Loucy (cell line): ENCODE measurements around the gene CENPB.
A peak's percentile ranks its signal among the peaks of the same experiment; 100 is the strongest.

Source experiments
- H2AFZ ChIP-seq: fragments of 200-600 bp; sonication (generic); 2 replicates; pipeline ENCODE4 v1.6.0; 2016; ENCODE audit warnings: antibody characterized with exemption, mild to moderate bottlenecking, low read length, moderate library complexity
- H3F3A ChIP-seq: fragments of 200-600 bp; 2 replicates; pipeline ENCODE4 v1.6.0; 2016; ENCODE audit warnings: antibody characterized with exemption, low read depth, mild to moderate bottlenecking
- H3K27me3 ChIP-seq: fragments of 200-600 bp; sonication (generic); 2 replicates; pipeline ENCODE4 v1.6.1; 2014; ENCODE audit warnings: low read length, mild to moderate bottlenecking; ENCODE audit not compliant: insufficient read depth, poor library complexity, severe bottlenecking
- H3K36me3 ChIP-seq: fragments of 200-600 bp; sonication (generic); 2 replicates; pipeline ENCODE4 v1.6.1; 2016; ENCODE audit warnings: low read length; ENCODE audit not compliant: insufficient read depth
- H3K4me1 ChIP-seq: fragments of 200-600 bp; sonication (generic); 2 replicates; pipeline ENCODE4 v1.5.1; 2014; ENCODE audit warnings: low read length, mild to moderate bottlenecking; ENCODE audit not compliant: insufficient read depth, poor library complexity, severe bottlenecking
- H3K4me2 ChIP-seq: fragments of 200-600 bp; sonication (generic); 2 replicates; pipeline ENCODE4 v1.6.0; 2014; ENCODE audit warnings: antibody characterized with exemption, low read length, low read depth, mild to moderate bottlenecking; ENCODE audit not compliant: poor library complexity, severe bottlenecking
- H3K4me3 ChIP-seq: fragments of 200-600 bp; sonication (generic); 2 replicates; pipeline ENCODE4 v1.5.1; 2014; ENCODE audit warnings: low read length, mild to moderate bottlenecking, mixed read lengths; ENCODE audit not compliant: poor library complexity, severe bottlenecking
- H3K79me2 ChIP-seq: fragments of 200-600 bp; sonication (generic); 2 replicates; pipeline ENCODE4 v1.6.1; 2014; ENCODE audit warnings: low read length; ENCODE audit not compliant: insufficient read depth
- H3K9ac ChIP-seq: fragments of 200-600 bp; sonication (generic); 2 replicates; pipeline ENCODE4 v1.6.0; 2014; ENCODE audit warnings: mild to moderate bottlenecking, low read depth, low read length, moderate library complexity; ENCODE audit not compliant: poor library complexity, severe bottlenecking
- H3K9me2 ChIP-seq: fragments of 200-600 bp; sonication (generic); replicated peaks from 2 replicates; pipeline ENCODE4 v1.6.1; 2016; ENCODE audit warnings: low read depth, low read length, mixed read lengths
- H3K9me3 ChIP-seq: fragments of 200-600 bp; sonication (generic); 2 replicates; pipeline ENCODE4 v1.6.1; 2014; ENCODE audit warnings: mild to moderate bottlenecking, antibody characterized with exemption, low read length, low read depth; ENCODE audit not compliant: insufficient read depth
- H4K20me1 ChIP-seq: fragments of 200-600 bp; sonication (generic); 2 replicates; pipeline ENCODE4 v1.6.0; 2014; ENCODE audit warnings: antibody characterized with exemption, low read length, mild to moderate bottlenecking; ENCODE audit not compliant: insufficient read depth, poor library complexity, severe bottlenecking
- CTCF ChIP-seq: fragments of 200-600 bp; sonication (generic); conservative IDR thresholded peaks from 2 replicates; pipeline ENCODE4 v1.5.1; 2014; ENCODE audit warnings: mild to moderate bottlenecking, antibody characterized with exemption, low read length
- EZH2phosphoT487 ChIP-seq: fragments of 200-600 bp; IDR thresholded peaks from 2 replicates; pipeline ENCODE4 v1.6.1; 2018; ENCODE audit warnings: antibody characterized with exemption, mild to moderate bottlenecking, moderate library complexity, borderline replicate concordance

The CENPB gene

GRCh38 chr20:3766422-3767109 is 20.0 kb downstream of the CENPB start:
- H3K9ac ChIP-seq, result peak overlapping the region; percentile 87
- peak overlapping the region; percentile 81 for H3K4me3 ChIP-seq
- peak overlapping the region; percentile 99 for H3K4me2 ChIP-seq
- peaks cover 40% of the 10 kb centered on the region for H3K4me1 ChIP-seq
- H2AFZ ChIP-seq, result no peak overlapping the region
- no peaks in the 10 kb centered on the region for H3K9me2 ChIP-seq
- H3K9me3 ChIP-seq, result no peaks in the 10 kb centered on the region
- TF ChIP-seq CTCF, result no peak
- no peak for TF ChIP-seq EZH2phosphoT487
- H4K20me1 ChIP-seq, result no peaks in the 10 kb centered on the region
- H3K36me3 ChIP-seq, result no peaks in the 10 kb centered on the region
- H3K27me3 ChIP-seq, result no peaks in the 10 kb centered on the region
- H3K79me2 ChIP-seq, result peaks cover 14% of the 10 kb centered on the region; the same call in 1 of the 2 replicates
- no peaks in the 10 kb centered on the region for H3F3A ChIP-seq

GRCh38 chr20:3765171-3765882 is 21.2 kb downstream of the CENPB start:
- H3K9me2 ChIP-seq, result no peaks in the 10 kb centered on the region
- peak overlapping the region; percentile 20 for H3K4me3 ChIP-seq
- H3F3A ChIP-seq, result no peaks in the 10 kb centered on the region
- H3K4me1 ChIP-seq, result peaks cover 40% of the 10 kb centered on the region
- no peaks in the 10 kb centered on the region for H3K36me3 ChIP-seq
- H3K27me3 ChIP-seq, result no peaks in the 10 kb centered on the region
- no peak for TF ChIP-seq EZH2phosphoT487
- no peak for TF ChIP-seq CTCF
- H3K4me2 ChIP-seq, result peak overlapping the region; percentile 99
- H3K79me2 ChIP-seq, result peaks cover 14% of the 10 kb centered on the region; the same call in 1 of the 2 replicates
- no peaks in the 10 kb centered on the region for H4K20me1 ChIP-seq
- H3K9me3 ChIP-seq, result no peaks in the 10 kb centered on the region
- peak overlapping the region; percentile 87 for H3K9ac ChIP-seq
- H2AFZ ChIP-seq, result no peak overlapping the region

GRCh38 chr20:3764659-3765058 is 21.9 kb downstream of the CENPB start:
- H3K79me2 ChIP-seq, result peaks cover 14% of the 10 kb centered on the region; the same call in 1 of the 2 replicates

More at GRCh38 chr20:3764659-3765058, 21.9 kb downstream of the CENPB start:
- Histone ChIP-seq H3K9ac (peak overlapping the region; percentile 87), H2AFZ (no peak overlapping the region), H3F3A (no peaks in the 10 kb centered on the region), H3K4me1 (peaks cover 34% of the 10 kb centered on the region), H3K9me3 (no peaks in the 10 kb centered on the region), H3K4me2 (peak overlapping the region; percentile 99), H4K20me1 (no peaks in the 10 kb centered on the region), H3K36me3 (no peaks in the 10 kb centered on the region), H3K9me2 (no peaks in the 10 kb centered on the region), H3K4me3 (no peak overlapping the region), H3K27me3 (no peaks in the 10 kb centered on the region)
- TF ChIP-seq CTCF (no peak), EZH2phosphoT487 (no peak)
